Stimulated activated naive CD8-positive, alpha-beta T cell treated with anti-CD3 and anti-CD28 coated beads, Interleukin-15, Interleukin-2, amounts not matched to agents 100 U/mL and 50 U/mL, for 24 hours (primary cell): ENCODE data around the gene HDGF.

Experiments
- ATAC-seq: fragments of 150-1000 bp; cut with Tn5 transposase; one replicate; pipeline ENCODE4 v1.10.0; 2021
- DNase-seq: peaks from one replicate; pipeline ENCODE4 v3.0.0; 2021

HDGF gene

GRCh38 chr1:156751451-156751756 lies at the start of gene HDGF:
Gene HDGF (minus strand): TSS chr1:156751675. CDS start chr1:156751429, 246 bp downstream.
- DNase-seq (no peak), ATAC-seq (no peak)

DNA sequence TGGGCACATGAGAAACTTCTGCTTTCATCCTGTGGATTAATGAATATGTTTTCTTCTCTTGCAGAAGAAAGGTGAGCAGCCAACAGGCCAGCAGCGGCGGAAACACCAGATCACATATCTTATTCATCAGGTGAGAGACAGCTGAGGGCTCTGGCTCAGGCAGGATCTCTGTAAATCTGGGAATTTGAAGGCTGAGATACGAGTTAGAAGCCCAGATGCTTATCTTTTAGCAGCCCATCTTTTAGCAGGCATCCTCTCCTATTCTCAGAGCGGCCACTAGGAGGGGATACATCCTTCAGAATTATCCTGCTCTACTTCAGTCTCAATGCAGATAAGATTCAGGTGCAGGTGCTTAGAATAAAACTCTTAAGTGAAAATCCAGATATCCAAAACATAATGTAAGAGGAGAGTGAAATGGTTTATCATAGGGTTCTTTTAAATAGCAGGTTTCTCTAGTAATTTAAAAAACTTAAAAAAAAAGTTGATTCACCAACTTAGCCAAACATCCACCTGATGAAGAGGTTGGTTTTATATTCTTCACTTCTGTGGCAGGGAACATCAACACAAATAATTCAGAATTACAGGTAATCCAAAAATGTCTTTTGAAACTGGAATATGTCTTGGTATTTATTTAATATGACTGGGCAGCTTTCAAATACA lies 45.9 kb upstream of the HDGF start:
- peak; percentile 60 for DNase-seq
- peak; percentile 56 for ATAC-seq

DNA sequence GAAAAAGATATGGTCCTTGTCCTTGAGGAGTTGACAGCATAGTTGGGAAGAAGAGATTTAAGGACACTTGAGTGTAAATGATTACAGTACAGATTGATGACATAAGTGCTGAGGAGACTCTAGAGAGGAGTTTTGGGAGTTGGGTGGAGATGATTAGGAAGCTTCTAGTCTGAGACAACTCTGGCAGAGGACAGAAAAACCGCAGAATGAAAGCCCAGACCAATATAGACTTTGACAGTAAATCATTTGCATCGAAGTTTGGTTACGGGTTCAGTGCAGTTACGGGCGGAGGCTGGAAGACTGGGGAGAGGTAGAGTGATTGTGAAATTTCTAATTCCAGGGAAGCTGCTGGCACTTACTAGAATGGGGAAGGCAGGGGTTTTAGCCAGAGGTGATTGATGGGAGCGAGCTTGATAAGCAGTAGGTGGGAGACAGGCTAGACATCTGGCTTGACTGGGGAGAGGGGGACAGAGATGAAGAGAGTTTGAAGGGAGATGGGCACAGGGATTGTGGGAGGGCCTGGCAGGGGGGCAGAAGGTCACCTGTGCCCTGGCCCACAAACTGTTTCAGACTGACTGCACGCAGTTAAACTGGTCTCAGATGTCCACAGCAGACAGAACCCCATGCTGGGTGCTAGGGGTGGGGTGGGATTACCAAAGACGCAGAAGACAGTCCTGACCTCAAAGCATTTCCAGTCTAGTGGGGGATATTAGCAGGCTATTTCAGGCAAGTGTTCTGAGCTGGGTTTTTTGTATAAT lies 45.0 kb upstream of the HDGF start:
- DNase-seq = no peak
- no peak for ATAC-seq

GRCh38 chr1:156795787-156796186 lies 44.3 kb upstream of the HDGF start:
- no peak for ATAC-seq
- no peak for DNase-seq

DNA sequence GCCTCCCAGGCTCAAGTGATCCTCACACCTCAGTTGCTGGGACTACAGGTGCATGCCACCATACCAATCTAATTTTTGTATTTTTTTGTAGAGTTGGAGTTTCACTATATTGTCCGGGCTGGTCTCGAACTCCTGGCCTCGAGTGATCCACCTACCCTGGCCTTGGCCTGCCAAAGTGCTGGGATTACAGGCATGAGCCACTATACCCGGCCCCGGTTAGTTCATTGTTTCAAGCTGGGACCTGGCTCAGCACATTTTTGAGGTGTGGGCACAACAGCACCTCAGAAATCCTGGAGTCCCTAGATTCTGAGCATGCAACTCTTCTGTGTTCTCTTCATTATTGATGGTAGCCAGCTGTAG lies 43.9 kb upstream of the HDGF start:
- no peak for ATAC-seq
- DNase-seq = no peak

DNA sequence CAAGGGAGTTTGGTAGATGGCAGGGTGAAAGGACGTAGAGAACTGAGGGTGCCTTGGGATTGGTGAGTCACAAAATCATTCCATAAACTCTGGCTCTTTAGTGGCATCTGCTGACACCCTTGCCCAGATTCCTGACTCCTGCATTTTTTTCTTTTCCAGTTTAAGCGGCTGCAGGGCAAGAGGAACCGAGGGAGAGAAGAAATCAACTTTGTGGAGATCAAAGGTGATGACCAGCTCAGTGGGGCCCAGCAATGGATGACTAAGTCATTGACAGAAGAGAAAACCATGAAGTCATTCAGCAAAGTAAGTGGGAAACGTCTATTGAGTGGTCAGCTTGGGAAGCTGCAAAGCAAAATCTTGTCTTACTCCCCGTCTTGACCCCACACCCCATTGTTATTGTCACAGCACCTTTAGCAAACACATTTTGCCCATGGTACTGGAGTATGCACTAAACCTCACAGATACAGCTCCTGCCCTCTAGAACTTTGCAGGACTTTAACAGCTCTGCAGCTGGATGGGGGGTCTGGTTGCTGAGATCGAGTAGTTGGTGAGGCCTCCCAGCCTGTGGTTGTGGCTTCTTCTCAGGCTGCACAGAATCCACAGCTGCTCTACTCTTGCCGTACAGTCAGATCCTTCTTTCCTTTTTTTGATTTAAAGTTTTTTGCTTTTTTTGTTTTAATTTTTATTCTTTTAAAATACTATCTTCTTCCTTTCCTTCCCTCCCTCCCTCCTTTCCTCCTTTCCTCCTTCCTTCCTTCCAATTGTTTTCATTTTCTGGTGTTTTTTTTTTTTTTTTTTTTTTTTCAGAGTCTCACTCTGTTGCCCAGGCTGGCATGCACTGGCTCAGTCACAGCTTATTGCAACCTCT lies 43.3 kb upstream of the HDGF start:
- ATAC-seq = no peak
- no peak for DNase-seq

GRCh38 chr1:156789621-156790318 lies 38.3 kb upstream of the HDGF start:
- ATAC-seq (no peak), DNase-seq (no peak)

- no peak for ATAC-seq
- DNase-seq = no peak
Observed at GRCh38 chr1:156788136-156788535, 36.7 kb upstream of the HDGF start.

GRCh38 chr1:156786640-156787039 lies 35.2 kb upstream of the HDGF start:
- ATAC-seq (no peak), DNase-seq (no peak)

GRCh38 chr1:156785458-156785857 lies 34.0 kb upstream of the HDGF start:
- ATAC-seq = no peak
- DNase-seq = no peak

DNA sequence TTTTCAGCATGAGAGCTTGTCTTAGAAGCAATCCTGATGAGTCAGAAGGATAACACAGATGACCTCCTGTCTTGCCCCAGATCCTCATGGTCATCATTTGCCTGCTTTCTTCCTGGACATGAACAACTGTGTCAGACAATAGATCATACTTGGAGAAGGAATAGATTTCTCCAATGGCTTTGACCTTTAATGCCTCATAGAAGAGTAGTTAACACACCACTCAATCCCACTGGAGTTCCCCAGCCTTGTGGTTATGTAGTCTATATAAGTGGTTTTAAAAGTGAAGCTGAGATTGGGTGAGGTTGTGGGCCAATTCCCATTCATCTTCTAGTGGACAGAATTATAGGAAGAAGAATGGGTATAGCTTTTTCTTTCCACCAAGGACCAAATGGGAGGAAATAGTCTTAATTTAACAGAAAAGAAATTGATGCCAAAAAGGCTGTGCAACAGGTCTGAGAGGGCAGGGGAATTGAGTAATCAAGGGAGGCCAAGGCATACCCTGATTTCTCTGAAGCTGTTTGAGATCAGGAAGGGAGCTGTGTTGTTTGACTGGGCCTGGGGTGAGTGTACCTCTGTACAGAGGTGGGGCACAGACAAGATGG lies 30.2 kb upstream of the HDGF start:
- ATAC-seq = no peak
- no peak for DNase-seq

- DNase-seq = no peak
- no peak for ATAC-seq
Observed at GRCh38 chr1:156777573-156777972, 26.1 kb upstream of the HDGF start.

- ATAC-seq (no peak), DNase-seq (no peak)
Observed at GRCh38 chr1:156776942-156777341, 25.5 kb upstream of the HDGF start.

DNA sequence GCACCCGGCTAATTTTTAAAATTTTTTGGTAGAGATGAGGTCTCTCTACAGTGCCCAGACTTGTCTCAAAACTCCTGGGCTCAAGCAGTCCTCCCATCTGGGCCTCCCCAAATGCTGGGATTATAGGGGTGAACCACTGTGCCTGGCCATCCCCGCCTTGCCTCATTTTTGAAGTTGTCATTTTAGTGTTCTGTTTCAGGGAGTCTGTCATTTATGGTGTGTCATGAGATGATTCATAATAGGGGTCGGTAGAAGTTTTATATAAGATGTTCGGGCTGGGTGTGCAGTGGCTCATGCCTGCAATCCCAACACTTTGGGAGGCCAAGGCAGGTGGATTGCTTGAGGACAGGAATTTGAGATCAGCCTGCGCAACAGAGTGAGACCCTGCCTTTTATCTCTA lies 24.3 kb upstream of the HDGF start:
- DNase-seq = no peak
- ATAC-seq = no peak

- peak; percentile 36 for ATAC-seq
- DNase-seq = no peak
Observed at GRCh38 chr1:156773607-156774006, 22.1 kb upstream of the HDGF start.

- DNase-seq (no peak), ATAC-seq (no peak)
Observed at GRCh38 chr1:156772728-156773497, 21.4 kb upstream of the HDGF start.

- DNase-seq (no peak), ATAC-seq (no peak)
Observed at GRCh38 chr1:156772222-156772621, 20.7 kb upstream of the HDGF start.

- DNase-seq (no peak), ATAC-seq (no peak)
Observed at GRCh38 chr1:156768610-156769295, 17.3 kb upstream of the HDGF start.

GRCh38 chr1:156767879-156768604 lies 16.6 kb upstream of the HDGF start:
- ATAC-seq (no peak), DNase-seq (peak; percentile 61)
